ENCODE measurements around the gene SEPTIN10.

DNA sequence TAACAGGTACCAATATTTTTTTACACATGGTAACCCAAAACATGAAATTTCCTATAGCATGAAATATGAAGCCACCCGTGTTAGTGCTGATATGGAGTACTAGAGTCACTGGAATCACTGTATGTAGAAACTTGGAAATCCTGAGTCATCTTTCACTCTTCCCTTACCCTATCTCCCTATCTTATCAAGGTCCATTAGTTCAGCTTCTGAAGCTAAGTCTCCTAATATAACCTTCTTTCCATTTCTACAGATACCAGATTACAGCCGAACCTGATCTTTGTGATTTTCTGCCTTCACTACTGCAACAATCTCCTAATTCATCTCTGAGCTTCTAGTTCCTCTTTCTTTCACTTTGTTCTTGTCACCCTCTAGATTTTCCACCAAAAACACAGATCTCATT, 59.0 kb downstream of the SEPTIN10 start:
- TF ChIP-seq POLR2A (IDR thresholded peaks at IDR 0.05; ENCODE audit: low read depth, low read length) = no peak
- no peak for TF ChIP-seq POLR2AphosphoS5 (IDR thresholded peaks at IDR 0.05; ENCODE audit: low read depth, low read length)
- TF ChIP-seq TAF1 (IDR thresholded peaks at IDR 0.05; ENCODE audit: borderline replicate concordance, low read depth, low read length) = no peak
